Astrocyte (in vitro differentiated cells and primary cell): ENCODE data around the gene PRDX1.
"Not testable (repeated sequence)": the region's sequence is repeated elsewhere in the genome, so short reads cannot be mapped to it uniquely, and the experiment has no call there.

Experiments used
- EZH2 ChIP-seq: IDR thresholded peaks from 2 replicates; pipeline ENCODE4 v1.6.1; 2012; ENCODE audit warnings: mild to moderate bottlenecking, low read length, inconsistent platforms; ENCODE audit not compliant: insufficient read depth
- TF ChIP-seq, protein P1 (sequence below): IDR thresholded peaks from 2 replicates; pipeline ENCODE4 v1.5.1; 2011; ENCODE audit warnings: low read depth, mild to moderate bottlenecking, inconsistent platforms, low read length, moderate library complexity; ENCODE audit not compliant: insufficient read depth

DNA sequence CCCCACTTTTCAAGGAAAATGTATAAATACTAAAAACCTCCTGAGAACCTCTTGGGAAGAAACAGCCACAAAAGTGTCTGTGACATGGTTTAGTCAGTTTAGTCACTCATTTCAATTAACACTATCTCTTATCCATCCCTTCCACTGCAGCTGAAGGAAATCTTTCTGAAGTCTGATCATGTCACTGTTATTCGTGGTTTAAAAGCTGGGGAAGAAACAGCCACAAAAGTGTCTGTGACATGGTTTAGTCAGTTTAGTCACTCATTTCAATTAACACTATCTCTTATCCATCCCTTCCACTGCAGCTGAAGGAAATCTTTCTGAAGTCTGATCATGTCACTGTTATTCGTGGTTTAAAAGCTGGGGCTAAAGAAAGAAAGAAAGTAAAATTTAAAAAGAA lies 1.8 kb upstream of the PRDX1 start:
- TF ChIP-seq, protein P1, sequence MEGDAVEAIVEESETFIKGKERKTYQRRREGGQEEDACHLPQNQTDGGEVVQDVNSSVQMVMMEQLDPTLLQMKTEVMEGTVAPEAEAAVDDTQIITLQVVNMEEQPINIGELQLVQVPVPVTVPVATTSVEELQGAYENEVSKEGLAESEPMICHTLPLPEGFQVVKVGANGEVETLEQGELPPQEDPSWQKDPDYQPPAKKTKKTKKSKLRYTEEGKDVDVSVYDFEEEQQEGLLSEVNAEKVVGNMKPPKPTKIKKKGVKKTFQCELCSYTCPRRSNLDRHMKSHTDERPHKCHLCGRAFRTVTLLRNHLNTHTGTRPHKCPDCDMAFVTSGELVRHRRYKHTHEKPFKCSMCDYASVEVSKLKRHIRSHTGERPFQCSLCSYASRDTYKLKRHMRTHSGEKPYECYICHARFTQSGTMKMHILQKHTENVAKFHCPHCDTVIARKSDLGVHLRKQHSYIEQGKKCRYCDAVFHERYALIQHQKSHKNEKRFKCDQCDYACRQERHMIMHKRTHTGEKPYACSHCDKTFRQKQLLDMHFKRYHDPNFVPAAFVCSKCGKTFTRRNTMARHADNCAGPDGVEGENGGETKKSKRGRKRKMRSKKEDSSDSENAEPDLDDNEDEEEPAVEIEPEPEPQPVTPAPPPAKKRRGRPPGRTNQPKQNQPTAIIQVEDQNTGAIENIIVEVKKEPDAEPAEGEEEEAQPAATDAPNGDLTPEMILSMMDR: not testable (repeated sequence)
- not testable (repeated sequence) for TF ChIP-seq EZH2
